ENCODE results near the gene TMEM101. TPM values are rescaled to one million over a fixed set of nuclear protein-coding genes. Genes with fewer than 3 reads are reported as not detected.
"Not testable (repeated sequence)": the region's sequence is repeated elsewhere in the genome, so short reads cannot be mapped to it uniquely, and the experiment has no call there.

Gene TMEM101
- total RNA-seq, 6 experiments from 2014 or later: 6.7 to 23.6 (median 10.9) TPM

GRCh38 chr17:44022246-44022645 lies 7.5 kb upstream of the TMEM101 start:
- ATAC-seq: no peak
- no peak overlapping the region for H3K4me3 ChIP-seq

GRCh38 chr17:44021227-44021626 lies 6.5 kb upstream of the TMEM101 start:
- WGBS (ENCODE audit: insufficient coverage, low coverage, low lambda C conversion rate, missing lambda C conversion rate): 98% methylated on average over 5 of the region's 7 CpGs
- H3K27me3 ChIP-seq; DNase-seq; H3K36me3 ChIP-seq; intact Hi-C loops (cut with DNase I); H3K27ac ChIP-seq; H3K4me3 ChIP-seq; ATAC-seq; H3K9me3 ChIP-seq: not testable (repeated sequence)
- peaks cover 0 to 18% (median 5%) of the 10 kb centered on the region in 4 donors for H3K4me1 ChIP-seq

More at GRCh38 chr17:44022246-44022645, 7.5 kb upstream of the TMEM101 start:
- Histone ChIP-seq H3K27ac (no peak overlapping the region), H3K36me3 (no peaks in the 10 kb centered on the region), H3K4me1 (peaks cover 0 to 18% (median 5%) of the 10 kb centered on the region in 4 donors), H3K9me3 (no peaks in the 10 kb centered on the region), H3K27me3 (no peaks in the 10 kb centered on the region)
- no peak for DNase-seq
- WGBS (ENCODE audit: insufficient coverage, low coverage, low lambda C conversion rate, missing lambda C conversion rate): 90% methylated on average over 2 of the region's 2 CpGs
- intact Hi-C loops (cut with DNase I): no loop called here
- no peak for TF ChIP-seq CTCF (IDR thresholded peaks at IDR 0.05)
- no peak for TF ChIP-seq POLR2A (IDR thresholded peaks at IDR 0.05)

- DNase-seq (peak in 1 of 3 donors; percentile 50), ATAC-seq (no peak)
- Histone ChIP-seq H3K4me1 (peaks cover 0 to 19% (median 4%) of the 10 kb centered on the region in 4 donors), H3K36me3 (peaks cover 0 to 15% (median 8%) of the 10 kb centered on the region in 4 donors), H3K9me3 (no peaks in the 10 kb centered on the region), H3K27ac (peak overlapping the region in 1 of 3 donors; percentile 64), H3K4me3 (peak overlapping the region; percentile 78 to 90 (median 86)), H3K27me3 (no peaks in the 10 kb centered on the region)
- intact Hi-C loops (cut with DNase I): no loop called here
- TF ChIP-seq CTCF (IDR thresholded peaks at IDR 0.05) (no peak), POLR2A (IDR thresholded peaks at IDR 0.05) (no peak)
- WGBS (ENCODE audit: insufficient coverage, low coverage, low lambda C conversion rate, missing lambda C conversion rate): 7% methylated on average over 10 of the region's 12 CpGs
Measured at GRCh38 chr17:44014133-44014436, 678 bp downstream of the TMEM101 start.

DNA sequence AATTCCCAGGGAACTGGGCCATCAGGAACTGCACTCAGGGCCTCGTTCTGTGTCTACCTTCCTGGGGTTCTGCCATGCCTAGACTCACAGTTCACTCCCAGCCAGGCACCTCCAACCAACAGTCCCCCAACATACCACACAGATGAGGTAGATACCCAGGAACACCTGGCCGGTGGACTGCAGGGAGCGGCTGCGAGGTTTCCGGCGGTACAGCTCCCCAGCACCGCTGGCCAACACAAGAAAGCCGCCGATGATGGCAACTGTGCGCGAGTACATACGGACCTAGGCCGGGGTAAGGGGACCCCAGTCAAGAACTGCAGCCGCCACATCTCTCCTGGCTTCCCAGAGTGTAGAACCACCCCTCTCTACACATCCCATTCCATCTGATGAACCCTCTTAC lies 1.9 kb downstream of the TMEM101 start:
- peaks cover 0 to 27% (median 14%) of the 10 kb centered on the region in 4 donors for H3K36me3 ChIP-seq
- no peak for TF ChIP-seq POLR2A (IDR thresholded peaks at IDR 0.05)
- intact Hi-C loops (cut with DNase I): no loop called here
- H3K27ac ChIP-seq: no peak overlapping the region
- DNase-seq (no peak), ATAC-seq (no peak)
- peaks cover 0 to 30% (median 9%) of the 10 kb centered on the region in 4 donors for H3K4me1 ChIP-seq
- H3K4me3 ChIP-seq: no peak overlapping the region
- 82% methylated on average over 3 of the region's 14 CpGs for WGBS (ENCODE audit: insufficient coverage, low coverage, low lambda C conversion rate, missing lambda C conversion rate)
- H3K9me3 ChIP-seq: no peaks in the 10 kb centered on the region
- H3K27me3 ChIP-seq: no peaks in the 10 kb centered on the region

DNA sequence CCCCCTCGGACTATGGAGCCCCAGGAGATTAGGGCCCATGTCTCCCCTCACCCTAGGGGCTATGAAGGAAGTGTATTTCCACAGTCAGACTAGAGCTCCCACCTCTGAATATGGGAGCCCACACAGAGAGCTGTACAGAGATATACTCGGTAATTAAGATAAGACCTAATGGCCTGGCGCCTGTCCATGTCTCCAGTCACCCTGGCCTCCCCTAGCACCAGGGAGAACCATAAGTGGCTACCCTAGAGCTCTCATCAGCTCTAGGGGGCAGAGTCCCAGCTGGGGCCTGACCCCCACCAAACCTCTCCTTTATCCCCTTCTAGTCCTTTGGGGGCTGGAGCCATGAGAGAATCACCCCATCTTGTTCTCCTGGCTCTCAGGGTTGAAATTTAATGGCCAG lies 2.4 kb downstream of the TMEM101 start:
- DNase-seq (no peak), ATAC-seq (peak in 1 of 4 donors; percentile 2)
- Histone ChIP-seq H3K9me3 (no peaks in the 10 kb centered on the region), H3K36me3 (peaks cover 0 to 32% (median 16%) of the 10 kb centered on the region in 4 donors), H3K27ac (no peak overlapping the region), H3K4me1 (peaks cover 3 to 35% (median 12%) of the 10 kb centered on the region in 4 donors), H3K4me3 (no peak overlapping the region), H3K27me3 (no peaks in the 10 kb centered on the region)
- no CpG with 5 or more reads among the region's 3 CpGs for WGBS (ENCODE audit: insufficient coverage, low coverage, low lambda C conversion rate, missing lambda C conversion rate)
- TF ChIP-seq POLR2A (IDR thresholded peaks at IDR 0.05) (peak; percentile 6), CTCF (IDR thresholded peaks at IDR 0.05) (no peak)
- intact Hi-C loops (cut with DNase I): no loop called here
